HG03039 (cell line): Measurements from ENCODE around the gene SIX5.

Experiments used
- ATAC-seq: cut with Tn5 transposase; IDR thresholded peaks from one replicate; pipeline ENCODE4 v1.9.1; 2021; ENCODE audit warnings: mild to moderate bottlenecking, moderate library complexity; ENCODE audit not compliant: unreplicated experiment

The SIX5 gene

DNA sequence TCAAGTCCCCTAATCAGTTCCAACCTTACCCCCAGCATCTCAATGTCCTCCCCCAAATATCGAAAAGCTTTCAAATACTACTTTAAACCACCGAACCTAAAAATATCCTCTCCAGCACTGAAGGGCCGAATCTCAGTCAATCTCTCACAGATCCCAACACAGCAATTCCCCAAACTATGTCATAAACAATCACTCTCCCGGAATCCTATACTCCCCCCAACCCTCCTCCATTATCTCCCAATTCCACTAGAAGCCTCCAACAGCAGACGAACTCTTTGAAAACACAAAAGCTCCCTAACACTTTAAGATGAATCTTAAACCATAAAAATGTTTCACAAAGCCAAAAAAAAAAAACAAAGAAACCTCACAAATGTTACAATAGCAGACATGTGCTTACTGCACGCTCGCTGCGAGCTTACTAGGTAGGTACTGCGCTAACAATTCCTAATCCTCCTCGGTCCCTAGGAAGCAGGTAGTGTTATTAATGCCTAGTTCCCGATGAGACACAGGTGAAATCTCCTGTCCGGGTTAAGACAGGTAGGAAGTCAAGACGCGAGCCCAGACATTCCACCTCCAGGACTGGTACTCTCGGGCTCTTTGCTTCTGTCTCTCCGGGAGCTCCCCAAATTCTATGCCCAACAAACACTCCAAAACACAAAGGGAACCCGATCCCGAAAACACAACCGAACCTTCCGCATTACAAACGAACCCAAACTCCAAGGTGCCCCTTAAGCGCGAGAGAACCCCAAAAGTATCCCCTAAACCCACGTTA lies 52.5 kb downstream of the SIX5 start:
- no peak for ATAC-seq

DNA sequence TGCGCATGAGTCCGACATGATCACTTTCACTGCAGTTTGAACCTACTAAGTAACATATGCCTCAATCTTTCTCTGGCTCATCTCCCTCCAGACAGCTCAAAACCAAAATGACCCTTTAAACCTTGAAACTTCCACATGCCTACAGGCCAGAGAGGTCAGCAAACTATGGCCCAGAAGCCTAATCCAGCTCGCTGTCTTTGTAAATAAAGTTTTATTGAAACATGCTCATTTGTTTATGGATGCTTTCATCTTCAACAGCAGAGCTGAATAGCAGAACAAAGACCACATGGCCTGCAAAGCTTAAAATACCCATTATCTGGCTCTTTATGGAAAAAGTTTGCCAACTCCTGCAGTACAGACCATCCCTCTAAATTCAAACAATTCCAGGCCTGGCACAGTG lies 53.9 kb downstream of the SIX5 start:
- no peak for ATAC-seq
